A549 (cell line): ENCODE results near the gene TKFC.

Experiments used
- CTCF ChIP-seq: fragments of >200 bp; sonication (Bioruptor Twin); formaldehyde crosslinking; IDR thresholded peaks from 3 replicates; pipeline ENCODE4 v1.5.1; 2016
- EHMT2 ChIP-seq: fragments of 200-600 bp; sonication (generic); IDR thresholded peaks from 2 replicates; pipeline ENCODE4 v1.6.1; 2016; ENCODE audit warnings: antibody characterized with exemption, low read depth, mild to moderate bottlenecking, moderate library complexity
- EP300 ChIP-seq, 2 experiments: fragments of >200 bp; sonication (Bioruptor Twin); formaldehyde crosslinking; IDR thresholded peaks; 2 replicates in 1 of 2; 3 replicates in 1 of 2; pipeline ENCODE4 v1.6.1; 2016 to 2017
- RARB ChIP-seq: fragments of 250-450 bp; sonication (Bioruptor Pico); IDR thresholded peaks from 2 replicates; pipeline ENCODE4 v1.8.0; 2021; ENCODE audit warnings: mild to moderate bottlenecking, moderate library complexity
- REST ChIP-seq: fragments of 200-600 bp; sonication (generic); IDR thresholded peaks from 2 replicates; pipeline ENCODE4 v1.6.1; 2016; ENCODE audit warnings: antibody characterized with exemption, mild to moderate bottlenecking, moderate library complexity

- no peak for TF ChIP-seq REST
- TF ChIP-seq RARB (CRISPR knock-in tag) = no peak
- TF ChIP-seq EHMT2 = no peak
- no peak for TF ChIP-seq EP300 (IDR thresholded peaks at IDR 0.05)
- no peak for TF ChIP-seq CTCF
Measured at GRCh38 chr11:61341706-61342105, 8.7 kb downstream of the TKFC start.
